Fibroblast of the aortic adventitia (primary cell): Measurements from ENCODE around the gene OFD1. TPM values are rescaled to one million over a fixed set of nuclear protein-coding genes. Genes with fewer than 3 reads are reported as not detected.
A peak's percentile ranks its signal among the peaks of the same experiment; 100 is the strongest.

Experiments used
- DNase-seq: peaks from one replicate; pipeline ENCODE4 v3.0.0-alpha.2; 2010; ENCODE audit warnings: low read depth
- H3K4me3 ChIP-seq: 2 replicates; pipeline ENCODE4 v1.5.1; 2011; ENCODE audit warnings: low read depth, mild to moderate bottlenecking, control low read depth, low read length, moderate library complexity
- CTCF ChIP-seq: IDR thresholded peaks from 2 replicates; pipeline ENCODE4 v1.5.1; 2011; ENCODE audit warnings: mild to moderate bottlenecking, low read length, control low read depth, inconsistent platforms; ENCODE audit not compliant: insufficient read depth
- total RNA-seq: library from RNA; depleted of rRNA; stranded (reverse); fragments of >200 nt; gene quantifications from 2 replicates; pipeline ENCODE4 v1.2.3, GENCODE V29; 2012; ENCODE audit warnings: low replicate concordance

OFD1 gene
- total RNA-seq, 1 donor, result 20.3 TPM

GRCh38 chrX:13759152-13759718, 24.7 kb downstream of the OFD1 start:
- DNase-seq, result no peak
- H3K4me3 ChIP-seq, result no peak overlapping the region
- no peak for TF ChIP-seq CTCF

- DNase-seq, result no peak
- H3K4me3 ChIP-seq, result no peak overlapping the region
- no peak for TF ChIP-seq CTCF
These were observed 25.9 kb downstream of the OFD1 start for GRCh38 chrX:13760426-13760825.

- DNase-seq, result peak; percentile 14
- TF ChIP-seq CTCF, result no peak
- no peak overlapping the region for H3K4me3 ChIP-seq
These were observed 27.3 kb downstream of the OFD1 start for GRCh38 chrX:13761606-13762414.

GRCh38 chrX:13763489-13763888, 28.9 kb downstream of the OFD1 start:
- DNase-seq, result no peak
- peak; percentile 18 for TF ChIP-seq CTCF
- no peak overlapping the region for H3K4me3 ChIP-seq

GRCh38 chrX:13764281-13764680, 29.7 kb downstream of the OFD1 start:
- no peak for DNase-seq
- H3K4me3 ChIP-seq, result no peak overlapping the region
- no peak for TF ChIP-seq CTCF

GRCh38 chrX:13764765-13765164, 30.2 kb downstream of the OFD1 start:
- DNase-seq, result no peak
- TF ChIP-seq CTCF, result peak; percentile 30
- H3K4me3 ChIP-seq, result no peak overlapping the region
